Upper lobe of left lung (tissue), 4 donors: ENCODE data around the gene SHLD1.

Source experiments
- CTCF ChIP-seq, 6 experiments: fragments of 450-650 bp in 4 of 6; fragments of 200-600 bp in 2 of 6; sonication (generic) in 2 of 6; IDR thresholded peaks; one replicate each; pipeline ENCODE4 v1.5.1; 2016 to 2019; ENCODE audit warnings: antibody characterized with exemption in 6 of 6
- POLR2A ChIP-seq, 4 donors: fragments of 450-650 bp; IDR thresholded peaks; one replicate each; pipeline ENCODE4 v1.5.1; 2016 to 2017; ENCODE audit warnings: antibody characterized with exemption in 4 of 4, mild to moderate bottlenecking in 2 of 4

DNA sequence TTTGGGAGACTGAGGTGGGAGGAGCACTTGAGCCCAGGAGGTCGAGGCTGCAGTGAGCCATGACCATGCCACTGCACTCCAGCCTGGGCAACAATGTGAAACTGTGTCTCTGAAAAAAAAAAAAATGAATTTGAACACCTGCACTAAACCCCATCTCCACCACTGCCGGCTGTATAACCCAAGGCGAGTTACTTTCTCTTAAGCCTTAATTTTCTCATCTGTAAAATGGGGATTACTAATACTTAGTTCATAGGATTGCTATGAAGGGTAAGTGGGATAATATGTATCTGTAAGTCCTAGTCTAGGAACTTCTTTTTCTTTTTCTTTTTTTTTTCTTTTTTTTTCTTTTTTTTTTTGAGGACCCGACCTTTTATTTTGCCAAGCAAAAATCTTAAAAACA lies 61.5 kb downstream of the SHLD1 start:
- TF ChIP-seq CTCF (IDR thresholded peaks at IDR 0.05) (no peak), POLR2A (IDR thresholded peaks at IDR 0.05) (no peak)
